Activated T-cell treated with anti-CD3 and anti-CD28 coated beads, Interleukin-2, amount 50 U/mL, for 1 hour (primary cell): ENCODE results near the gene TMEM185B.

Source experiments
- DNase-seq: peaks from one replicate; pipeline ENCODE4 v3.0.0-alpha.2; 2020

The TMEM185B gene

DNA sequence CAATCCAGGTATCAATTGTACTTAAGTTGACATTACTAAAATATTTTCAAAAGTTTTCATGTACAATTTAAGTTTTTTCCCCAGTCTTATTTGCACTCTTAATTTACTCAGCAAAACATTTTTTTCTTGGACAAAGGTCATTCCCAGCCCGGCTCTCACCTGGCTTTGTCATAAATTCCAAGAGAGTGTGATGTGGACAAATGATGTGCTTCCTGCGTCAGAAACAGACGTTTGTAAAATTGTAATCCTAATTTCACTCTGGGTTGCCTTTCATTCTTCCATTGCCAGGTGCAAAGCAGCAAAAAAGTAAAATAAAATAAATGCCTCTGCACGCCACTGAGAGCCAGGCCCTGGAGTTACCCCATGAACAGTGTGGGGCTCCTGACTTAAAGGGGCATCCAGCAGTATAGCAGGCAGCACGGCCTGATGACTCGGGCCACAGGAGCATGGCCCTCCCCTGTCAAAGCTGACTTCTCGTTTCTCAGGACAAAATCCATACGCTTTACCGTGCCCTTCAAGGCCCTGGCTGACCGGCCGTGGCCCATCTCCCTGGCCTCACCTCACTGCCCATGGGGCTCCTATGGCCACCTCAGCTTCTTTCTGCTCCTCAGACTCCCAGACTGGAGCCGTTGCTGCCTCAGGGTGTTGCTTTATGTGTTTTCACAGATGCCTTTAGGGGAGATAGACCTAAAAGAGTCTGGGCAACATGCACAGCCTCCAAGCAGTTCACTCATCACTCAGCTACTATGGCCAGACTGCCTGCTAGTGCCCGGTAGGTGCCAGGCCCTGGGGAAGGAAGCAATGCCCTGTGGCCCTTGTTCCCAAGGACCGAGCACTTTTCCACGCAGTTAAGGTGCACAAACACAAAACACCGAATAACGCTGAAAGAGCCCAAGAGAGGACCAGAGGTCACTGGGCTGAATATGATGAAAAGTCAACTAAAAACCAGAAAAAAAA is 7.6 kb upstream of the TMEM185B start:
- DNase-seq, result no peak

- no peak for DNase-seq
These were observed 6.1 kb upstream of the TMEM185B start for GRCh38 chr2:120229341-120229740.

DNA sequence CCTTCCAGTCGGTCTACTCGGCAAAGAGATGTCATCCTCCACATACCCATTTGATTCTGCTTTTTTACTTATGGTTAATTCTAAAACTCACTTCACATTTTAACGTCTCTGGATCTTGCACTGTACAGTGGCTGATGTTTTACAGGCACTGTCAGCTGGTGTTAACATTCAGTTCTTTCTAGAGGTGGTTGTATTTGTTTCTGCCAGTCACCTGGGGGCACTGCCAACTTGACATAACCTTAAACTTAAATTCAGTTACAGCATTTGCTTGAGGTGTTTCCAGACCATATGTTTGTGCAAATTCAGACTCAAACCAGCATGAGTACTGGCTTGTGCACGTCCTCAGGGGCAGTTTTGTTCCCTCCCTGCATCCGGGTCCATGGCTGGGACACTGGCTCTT is 5.3 kb upstream of the TMEM185B start:
- DNase-seq, result no peak

GRCh38 chr2:120227111-120227991 is 4.2 kb upstream of the TMEM185B start:
- no peak for DNase-seq

- DNase-seq, result no peak
These were observed 3.1 kb upstream of the TMEM185B start for GRCh38 chr2:120226316-120226715.

- no peak for DNase-seq
These were observed 2.4 kb upstream of the TMEM185B start for GRCh38 chr2:120225549-120226065.

DNA sequence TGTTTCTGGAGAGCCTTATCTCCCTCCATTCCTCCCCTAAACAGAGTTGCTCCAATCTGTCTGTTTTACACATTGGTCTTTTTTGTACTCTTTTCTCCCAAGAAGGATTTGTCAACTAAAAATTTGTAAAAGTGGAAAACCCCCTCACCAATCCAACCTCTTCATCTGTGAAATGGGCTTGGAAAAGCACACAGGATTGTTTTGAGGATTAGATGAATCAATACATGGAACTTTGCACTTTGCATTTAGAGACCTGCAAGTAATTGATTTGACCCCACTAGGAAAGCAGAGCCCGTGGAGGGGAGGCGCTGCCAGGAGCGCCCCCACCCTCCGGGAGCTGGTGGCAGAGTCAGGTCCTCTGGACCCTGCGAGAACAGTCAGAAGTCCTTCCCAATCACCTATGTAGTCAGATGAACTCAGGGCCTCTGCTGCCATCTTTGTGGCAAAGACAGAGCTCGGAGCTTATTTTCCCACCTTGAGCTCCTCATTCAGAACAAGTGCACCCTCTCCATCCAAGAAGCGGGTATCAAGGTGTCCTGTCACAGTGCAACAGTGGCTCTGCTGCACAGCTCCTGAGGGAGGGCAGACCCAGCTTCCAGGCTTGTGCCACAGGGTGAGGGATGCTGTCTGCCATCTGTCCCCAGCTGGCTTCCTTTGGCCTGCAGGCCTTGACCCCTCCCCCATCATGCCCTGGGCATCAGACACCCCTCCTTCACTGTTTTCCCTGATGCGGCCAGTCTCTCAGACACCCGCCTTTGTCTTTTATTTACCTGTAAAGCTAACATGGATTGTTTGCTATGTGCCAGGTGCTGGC is 1.7 kb upstream of the TMEM185B start:
- no peak for DNase-seq

GRCh38 chr2:120224256-120224655 is 1.1 kb upstream of the TMEM185B start:
- no peak for DNase-seq

DNA sequence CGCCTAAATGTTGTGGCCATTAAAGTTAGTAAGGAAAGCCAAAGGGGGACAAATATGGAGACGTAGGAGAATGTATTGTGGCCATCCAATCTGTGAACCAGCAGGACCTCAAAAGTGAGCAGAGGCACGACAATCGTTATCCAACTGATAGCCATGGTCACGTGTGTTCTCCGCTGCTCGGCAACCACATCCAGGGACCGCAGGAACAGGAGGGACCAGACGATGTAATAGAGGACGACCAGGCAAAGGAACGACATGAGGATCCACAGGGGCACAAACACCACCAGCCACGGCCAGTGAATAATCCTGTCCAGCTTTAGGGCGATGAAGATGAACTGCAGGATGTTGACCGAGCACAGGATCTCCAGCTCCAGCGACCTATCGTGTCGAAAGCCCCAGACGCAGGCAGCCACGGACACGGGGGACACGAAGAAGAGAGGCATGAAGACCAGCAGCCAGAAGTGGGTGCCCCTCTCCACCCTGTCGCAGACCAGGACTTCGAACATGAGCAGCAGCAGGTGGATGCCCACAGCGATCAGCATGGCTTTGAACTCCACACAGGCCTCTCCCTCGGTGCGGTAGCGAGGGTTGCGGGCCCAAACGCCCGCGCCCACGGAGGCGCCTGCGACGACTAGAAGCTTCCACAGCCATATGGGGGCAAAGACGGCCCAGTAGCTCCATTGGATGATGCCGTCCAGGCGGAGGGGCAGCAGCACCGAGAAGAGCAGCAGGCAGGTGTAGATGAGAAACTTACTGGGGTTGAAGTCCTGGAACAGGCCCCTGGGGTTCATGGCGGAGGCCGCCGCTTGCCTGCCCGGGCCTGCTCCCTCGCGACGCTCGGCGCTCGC is 790 bp downstream of the TMEM185B start:
- no peak for DNase-seq

- DNase-seq, result peak; percentile 12
These were observed 1.6 kb downstream of the TMEM185B start for GRCh38 chr2:120221616-120222015.

GRCh38 chr2:120220756-120221155 is 2.4 kb downstream of the TMEM185B start:
- DNase-seq, result no peak

DNA sequence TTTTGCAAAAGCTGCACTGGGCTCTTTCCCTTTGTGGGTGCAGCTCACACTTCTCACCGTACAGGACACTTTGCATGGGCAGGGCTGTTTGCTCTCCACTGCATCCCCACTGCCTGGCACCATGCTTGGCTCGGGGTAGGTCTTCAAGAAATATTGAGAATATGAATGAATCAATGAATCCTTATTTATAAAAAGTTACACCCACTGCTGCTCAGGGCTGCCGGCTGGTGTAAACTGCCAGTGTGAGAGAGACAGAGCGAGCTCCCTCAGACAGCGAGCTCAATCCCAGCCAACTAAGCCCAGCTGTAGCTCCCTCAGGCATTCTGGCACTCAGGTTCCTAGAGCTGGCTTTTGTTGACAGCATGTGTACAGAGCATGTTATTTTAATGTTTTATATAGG is 3.4 kb downstream of the TMEM185B start:
- no peak for DNase-seq

DNA sequence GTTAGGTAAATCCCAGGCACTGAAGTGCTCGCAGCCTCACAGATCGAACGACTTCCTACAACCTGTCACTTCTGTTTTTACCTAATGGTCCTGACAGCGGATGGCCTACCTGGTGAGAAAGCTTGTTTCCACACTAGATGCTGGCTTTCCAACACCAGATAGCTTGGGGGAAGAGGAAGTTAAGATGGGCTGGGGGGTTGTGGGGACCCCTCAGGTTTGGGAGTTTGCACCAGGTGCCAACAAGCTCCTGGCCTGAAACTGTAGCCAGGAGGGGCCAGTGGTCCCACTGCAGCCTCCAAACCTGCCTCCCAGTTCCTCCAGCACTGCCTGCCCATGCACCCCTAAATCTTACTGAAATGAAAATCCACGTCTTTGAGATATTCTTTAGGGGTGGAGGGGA is 3.9 kb downstream of the TMEM185B start:
- no peak for DNase-seq

GRCh38 chr2:120218181-120218580 is 5.0 kb downstream of the TMEM185B start:
- DNase-seq, result no peak

DNA sequence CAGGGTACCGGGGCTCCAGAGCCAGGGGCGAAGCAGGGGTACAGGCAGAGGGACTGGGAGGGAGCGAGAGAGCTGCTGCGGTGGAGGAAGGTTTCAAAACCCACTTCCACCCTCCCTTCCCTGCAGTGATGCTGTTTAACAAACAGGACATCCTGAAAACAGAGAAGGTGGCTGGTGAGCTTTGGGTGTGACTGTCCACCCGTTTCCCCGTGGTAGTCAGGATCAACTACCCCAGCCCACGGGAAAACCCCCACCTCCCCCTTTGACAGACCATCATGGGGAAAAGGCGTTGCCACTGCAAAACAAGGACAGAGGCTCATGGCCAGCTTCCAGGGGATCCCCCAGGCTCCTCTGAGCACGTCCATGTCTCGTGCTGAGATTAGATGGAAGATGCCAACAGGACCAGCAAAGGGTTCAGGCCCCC is 12.9 kb downstream of the TMEM185B start:
- DNase-seq, result no peak

DNA sequence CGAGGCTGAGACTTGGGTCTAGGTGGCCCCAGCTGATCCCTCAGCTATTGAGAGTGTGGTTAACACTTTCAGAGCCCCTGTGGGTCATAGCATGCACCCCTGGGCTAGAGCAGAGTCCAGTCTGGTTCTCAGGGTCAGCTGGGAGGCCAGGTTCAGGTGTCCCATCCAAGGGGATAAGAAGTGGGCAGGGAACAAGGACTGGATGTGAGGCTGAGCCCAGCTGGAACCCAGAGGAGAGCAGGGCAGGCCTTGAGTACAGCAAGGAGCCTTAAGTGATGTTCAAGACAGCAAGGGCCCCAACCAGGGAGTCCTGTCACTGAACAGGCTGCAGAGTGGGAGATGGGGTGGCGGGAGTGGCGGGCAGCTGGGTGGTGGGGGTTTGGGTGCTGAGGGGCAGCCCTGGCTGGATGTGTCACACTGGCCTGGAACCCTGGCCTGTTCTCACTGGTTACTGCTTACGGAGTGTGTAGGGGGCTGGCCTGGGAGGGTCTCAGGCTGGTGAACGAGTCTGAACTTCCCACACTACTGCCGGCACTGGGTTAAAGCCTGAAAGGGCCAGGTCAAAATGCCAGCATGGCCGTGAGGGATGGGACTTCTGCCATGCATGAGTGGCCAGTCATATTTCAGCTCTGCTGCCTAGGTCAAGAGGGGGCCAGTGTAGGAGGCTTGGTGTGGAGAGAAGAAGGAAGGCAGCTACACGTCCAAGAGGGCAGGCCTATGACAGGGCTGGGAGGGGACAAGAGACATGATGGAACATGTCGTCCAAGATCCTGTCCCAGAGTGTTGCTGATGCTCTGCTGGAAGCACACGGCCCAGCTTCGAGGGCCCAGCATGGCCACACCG is 13.6 kb downstream of the TMEM185B start:
- DNase-seq, result no peak

DNA sequence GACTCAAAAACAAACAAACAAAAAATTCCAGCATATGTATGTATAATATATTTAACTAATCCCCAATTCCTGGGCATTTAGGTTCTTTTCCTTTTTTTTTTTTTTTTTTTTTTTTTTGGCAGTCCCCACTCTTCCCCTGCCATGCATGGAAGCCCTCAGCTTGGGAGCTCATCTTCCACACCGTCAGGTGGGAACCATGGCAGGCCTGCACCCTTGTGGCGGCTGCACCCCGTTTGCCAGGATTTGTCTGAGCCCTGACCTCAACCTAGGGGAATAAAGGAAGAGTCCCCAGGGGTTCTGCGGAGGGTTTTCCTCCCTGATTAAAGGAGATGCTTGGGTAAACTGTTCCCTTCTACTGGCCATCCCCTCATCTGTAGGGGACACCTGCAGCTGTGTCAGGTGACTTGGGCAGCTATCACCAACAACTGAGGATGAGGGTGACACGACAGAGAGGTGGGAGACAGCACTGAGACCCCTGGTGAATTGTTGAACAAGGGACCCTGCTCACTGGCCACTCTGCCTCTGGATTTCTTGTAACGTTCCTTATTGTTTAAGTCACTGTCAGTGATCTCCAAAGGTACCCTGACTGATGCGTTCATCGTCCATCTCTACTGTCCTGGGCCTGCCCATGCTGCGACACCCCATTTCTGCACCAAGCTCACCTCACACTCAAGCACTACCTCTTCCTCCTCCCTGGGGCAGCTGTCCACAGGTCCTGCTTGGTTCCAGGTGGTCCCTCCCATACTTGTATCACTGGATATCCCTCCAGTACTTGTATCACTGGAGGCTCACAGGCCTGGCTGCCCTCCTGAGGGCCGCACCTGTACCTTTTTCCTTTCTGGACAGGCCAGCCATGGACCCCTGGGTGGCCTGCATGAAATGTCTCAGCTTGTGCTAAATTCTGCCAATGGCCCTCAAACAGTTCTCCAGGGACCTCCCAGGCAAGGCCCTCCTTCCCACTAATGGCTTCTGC is 14.5 kb downstream of the TMEM185B start:
- no peak for DNase-seq

GRCh38 chr2:120206022-120206581 is 17.1 kb downstream of the TMEM185B start:
- peak; percentile 35 for DNase-seq
